Muscle layer of duodenum (tissue), 2 donors: ENCODE data around the gene SKP1.
"Not testable (repeated sequence)": the region's sequence is repeated elsewhere in the genome, so short reads cannot be mapped to it uniquely, and the experiment has no call there.

ENCODE experiments used
- H3K27ac ChIP-seq: one replicate; pipeline ENCODE4 v1.7.0; 2013; ENCODE audit warnings: mild to moderate bottlenecking, low read length
- H3K27me3 ChIP-seq: one replicate; pipeline ENCODE4 v1.7.0; 2013; ENCODE audit warnings: low read depth, mild to moderate bottlenecking, control low read depth, low read length
- H3K36me3 ChIP-seq, 2 donors: one replicate each; pipeline ENCODE4 v1.7.0; 2013; ENCODE audit warnings: low read length in 2 of 2, control low read depth in 1 of 2, mild to moderate bottlenecking in 1 of 2; ENCODE audit not compliant: insufficient read depth in 2 of 2, control insufficient read depth in 1 of 2
- H3K4me1 ChIP-seq, 2 donors: one replicate each; pipeline ENCODE4 v1.7.0; 2013; ENCODE audit warnings: low read length in 2 of 2, mild to moderate bottlenecking in 2 of 2, control low read depth in 1 of 2, moderate library complexity in 1 of 2; ENCODE audit not compliant: insufficient read depth in 2 of 2, control insufficient read depth in 1 of 2
- H3K4me3 ChIP-seq, 2 donors: one replicate each; pipeline ENCODE4 v1.7.0; 2013; ENCODE audit warnings: low read length in 2 of 2, low read depth in 1 of 2, mild to moderate bottlenecking in 1 of 2
- H3K9me3 ChIP-seq, 2 donors: one replicate each; pipeline ENCODE4 v1.7.0; 2013; ENCODE audit warnings: low read length in 2 of 2, control low read depth in 1 of 2, mild to moderate bottlenecking in 1 of 2; ENCODE audit not compliant: control insufficient read depth in 1 of 2
- donor health status: healthy.

SKP1 gene

GRCh38 chr5:134176511-134177368 is at the start of gene SKP1:
Gene SKP1, minus strand, starts transcription at chr5:134176950. Its CDS starts 2,928 bp downstream, at chr5:134174022.
- H3K27ac ChIP-seq: peak within 1 kb of the TSS; percentile 94
- H3K4me1 ChIP-seq: peaks cover 6 to 31% of the 10 kb centered on the region in 2 donors
- peak within 1 kb of the TSS; percentile 92 to 95 for H3K4me3 ChIP-seq
- H3K9me3 ChIP-seq: no peaks in the 10 kb centered on the region
- H3K36me3 ChIP-seq: peaks cover 0 to 18% of the 10 kb centered on the region in 2 donors
- H3K27me3 ChIP-seq: no peaks in the 10 kb centered on the region

GRCh38 chr5:134225780-134226440 is 49.2 kb upstream of the SKP1 start, which contains the start of gene PPP2CA:
Gene PPP2CA, minus strand, starts transcription at chr5:134226073. Its CDS starts 212 bp downstream, at chr5:134225861.
- Histone ChIP-seq H3K36me3 (peaks cover 0 to 17% of the 10 kb centered on the region in 2 donors), H3K9me3 (no peaks in the 10 kb centered on the region), H3K4me3 (peak within 1 kb of the TSS; percentile 85 to 94), H3K4me1 (peaks cover 32 to 38% of the 10 kb centered on the region in 2 donors), H3K27me3 (no peaks in the 10 kb centered on the region), H3K27ac (peak within 1 kb of the TSS; percentile 99)

- H3K4me1 ChIP-seq: peaks cover 32 to 46% of the 10 kb centered on the region in 2 donors
- H3K27me3 ChIP-seq: no peaks in the 10 kb centered on the region
- H3K4me3 ChIP-seq: peak overlapping the region; percentile 85 to 94
- peaks cover 0 to 17% of the 10 kb centered on the region in 2 donors for H3K36me3 ChIP-seq
- peak overlapping the region; percentile 99 for H3K27ac ChIP-seq
- no peaks in the 10 kb centered on the region for H3K9me3 ChIP-seq
Measured at GRCh38 chr5:134224888-134225779, 48.4 kb upstream of the SKP1 start.

GRCh38 chr5:134223406-134224248 is 46.9 kb upstream of the SKP1 start:
- Histone ChIP-seq H3K4me1 (peaks cover 32 to 61% of the 10 kb centered on the region in 2 donors), H3K27ac (peak overlapping the region; percentile 99), H3K27me3 (no peaks in the 10 kb centered on the region), H3K4me3 (peak overlapping the region; percentile 85 to 94), H3K36me3 (peaks cover 0 to 17% of the 10 kb centered on the region in 2 donors), H3K9me3 (no peaks in the 10 kb centered on the region)

GRCh38 chr5:134221690-134222089 is 44.9 kb upstream of the SKP1 start:
- not testable (repeated sequence) for H3K4me3 ChIP-seq, H3K27me3 ChIP-seq, H3K9me3 ChIP-seq
- Histone ChIP-seq H3K36me3 (peaks cover 0 to 17% of the 10 kb centered on the region in 2 donors), H3K4me1 (peaks cover 26 to 72% of the 10 kb centered on the region in 2 donors), H3K27ac (peak overlapping the region; percentile 51)

GRCh38 chr5:134215757-134216156 is 39.0 kb upstream of the SKP1 start:
- no peak overlapping the region for H3K27ac ChIP-seq
- no peak overlapping the region for H3K4me3 ChIP-seq
- H3K36me3 ChIP-seq: no peaks in the 10 kb centered on the region
- H3K4me1 ChIP-seq: peaks cover 0 to 63% of the 10 kb centered on the region in 2 donors
- no peaks in the 10 kb centered on the region for H3K27me3 ChIP-seq
- no peaks in the 10 kb centered on the region for H3K9me3 ChIP-seq

- H3K4me1 ChIP-seq: peaks cover 0 to 56% of the 10 kb centered on the region in 2 donors
- not testable (repeated sequence) for H3K4me3 ChIP-seq
Measured at GRCh38 chr5:134211263-134212031, 34.7 kb upstream of the SKP1 start.

GRCh38 chr5:134209477-134210245 is 32.9 kb upstream of the SKP1 start:
- H3K4me1 ChIP-seq: peaks cover 0 to 48% of the 10 kb centered on the region in 2 donors
- H3K9me3 ChIP-seq: no peaks in the 10 kb centered on the region
- peaks cover 0 to 6% of the 10 kb centered on the region in 2 donors for H3K36me3 ChIP-seq
- no peak overlapping the region for H3K27ac ChIP-seq
- H3K4me3 ChIP-seq: no peak overlapping the region
- H3K27me3 ChIP-seq: no peaks in the 10 kb centered on the region

More at GRCh38 chr5:134211263-134212031, 34.7 kb upstream of the SKP1 start:
- H3K27me3 ChIP-seq, H3K9me3 ChIP-seq, H3K27ac ChIP-seq, H3K36me3 ChIP-seq: not testable (repeated sequence)

- Histone ChIP-seq H3K4me3 (no peak overlapping the region), H3K27ac (no peak overlapping the region), H3K4me1 (peaks cover 0 to 48% of the 10 kb centered on the region in 2 donors), H3K36me3 (peaks cover 6 to 16% of the 10 kb centered on the region in 2 donors), H3K9me3 (no peaks in the 10 kb centered on the region), H3K27me3 (no peaks in the 10 kb centered on the region)
Measured at GRCh38 chr5:134207696-134208095, 30.9 kb upstream of the SKP1 start.
